GM18951 (cell line): ENCODE measurements around the gene TANC1.

ENCODE experiments used
- POLR2A ChIP-seq: IDR thresholded peaks from 4 replicates; pipeline ENCODE4 v1.6.1; 2011; ENCODE audit warnings: mild to moderate bottlenecking; ENCODE audit not compliant: insufficient read length, insufficient read depth; ENCODE audit errors: extremely low read depth
- in situ Hi-C: fragments of 300-500 bp; cut with MboI; formaldehyde crosslinking; loops from one replicate; pipeline ENCODE4 v1.12.0; 2022; ENCODE audit warnings: low sequenced_read_pairs, mixed read lengths, inconsistent platforms; ENCODE audit not compliant: unreplicated experiment

Gene TANC1

GRCh38 chr2:159051133-159051532, 82.7 kb downstream of the TANC1 start:
- no peak for TF ChIP-seq POLR2A
- in situ Hi-C loops: no loop called here

GRCh38 chr2:159051661-159052060, 83.2 kb downstream of the TANC1 start:
- in situ Hi-C loops: no loop called here
- no peak for TF ChIP-seq POLR2A

DNA sequence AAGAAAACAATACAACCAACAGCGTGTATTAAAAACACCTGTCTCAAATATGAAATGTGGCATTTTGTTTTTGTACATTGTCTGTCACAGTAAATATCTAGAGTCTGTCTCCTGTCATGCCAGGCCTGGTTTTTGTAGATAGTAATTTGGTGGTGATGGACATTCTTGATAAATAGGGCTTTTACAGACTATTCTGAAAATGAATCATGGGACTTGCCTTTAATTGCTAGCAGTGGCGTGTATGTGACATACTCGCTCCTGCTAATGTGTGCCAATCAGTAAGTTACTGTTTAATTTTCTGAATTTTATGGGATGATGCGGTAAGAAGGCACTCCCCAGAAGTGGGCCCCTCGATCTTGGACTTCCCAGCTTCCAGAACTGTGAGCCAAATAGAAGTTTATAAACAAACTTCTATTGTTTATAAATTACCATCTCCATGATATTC, 83.7 kb downstream of the TANC1 start:
- TF ChIP-seq POLR2A: no peak
- in situ Hi-C loops: no loop called here

GRCh38 chr2:159053161-159054031, 85.0 kb downstream of the TANC1 start:
- TF ChIP-seq POLR2A: no peak
- in situ Hi-C loops: no loop called here

DNA sequence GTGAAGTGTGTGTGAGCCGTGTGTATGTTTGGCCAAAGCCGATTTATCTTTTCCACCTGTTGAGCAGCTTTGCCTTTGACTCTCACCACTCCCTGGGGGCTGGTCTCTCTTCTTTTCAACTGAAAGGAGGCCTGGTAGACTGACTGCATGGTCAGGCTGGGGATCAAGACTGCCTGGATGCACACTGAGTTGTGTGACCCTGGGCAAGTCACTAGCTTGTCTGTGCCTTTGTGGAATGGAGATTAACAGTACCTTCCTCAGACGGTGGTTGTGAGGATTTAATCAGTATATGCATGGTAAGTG, 85.5 kb downstream of the TANC1 start:
- in situ Hi-C loops: no loop called here
- no peak for TF ChIP-seq POLR2A

DNA sequence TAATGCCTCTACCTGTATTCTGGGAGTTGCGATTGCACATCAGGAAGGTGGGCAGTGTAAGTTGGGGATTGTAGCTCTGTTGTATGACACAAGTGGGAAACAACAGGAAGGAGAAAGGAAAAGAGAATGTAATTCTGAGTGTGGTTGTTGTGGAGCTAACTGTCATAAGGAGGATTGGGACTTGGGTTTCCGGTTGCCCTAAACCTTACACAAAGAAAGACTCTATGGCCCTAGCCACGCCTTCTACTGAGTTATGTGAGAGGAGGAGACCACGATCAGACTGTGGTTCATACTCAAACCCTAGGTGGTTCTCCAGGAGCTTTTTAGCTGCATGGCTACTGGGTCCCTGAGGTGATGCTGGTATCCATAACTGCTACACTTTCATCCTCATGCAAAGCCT, 86.5 kb downstream of the TANC1 start:
- in situ Hi-C loops: no loop called here
- TF ChIP-seq POLR2A: no peak

DNA sequence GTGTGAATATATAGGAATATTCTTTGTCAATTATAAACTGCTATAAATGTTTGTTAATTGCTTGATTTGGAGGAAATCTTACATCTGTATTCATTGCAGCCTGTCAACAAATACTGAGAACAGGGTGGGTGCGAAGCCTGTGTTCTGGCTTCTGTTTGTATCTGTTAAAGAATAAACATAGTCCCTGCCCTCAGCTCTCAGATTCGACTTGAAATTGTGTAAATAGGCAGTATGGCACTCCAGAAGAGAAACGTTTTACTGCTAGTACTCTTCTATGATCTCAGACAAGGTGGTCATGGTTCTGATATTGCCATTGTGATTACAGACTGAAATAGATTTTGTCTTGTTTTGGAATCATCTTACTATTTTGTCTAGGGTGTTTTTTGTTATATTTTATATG, 92.1 kb downstream of the TANC1 start:
- in situ Hi-C loops: no loop called here
- TF ChIP-seq POLR2A: no peak

DNA sequence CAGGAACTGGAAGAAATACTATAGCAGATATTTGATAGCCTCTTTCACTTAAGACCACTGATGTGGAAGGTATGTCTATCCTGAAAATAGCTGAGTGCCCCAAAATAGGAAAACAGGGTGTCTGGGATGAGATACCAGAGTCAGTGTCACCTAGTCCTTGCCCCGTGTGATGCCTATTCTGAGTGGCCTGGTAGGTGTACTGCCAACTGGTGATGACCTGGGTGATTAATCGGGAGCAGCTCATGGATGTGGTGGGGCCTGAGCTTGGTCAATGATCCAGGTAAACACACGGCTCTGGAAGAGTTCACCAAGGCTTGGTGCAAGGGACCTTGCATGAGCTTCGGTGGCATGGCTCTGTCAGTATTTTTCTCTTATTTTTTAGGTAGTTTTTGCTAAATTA, 95.2 kb downstream of the TANC1 start:
- in situ Hi-C loops: no loop called here
- TF ChIP-seq POLR2A: no peak

DNA sequence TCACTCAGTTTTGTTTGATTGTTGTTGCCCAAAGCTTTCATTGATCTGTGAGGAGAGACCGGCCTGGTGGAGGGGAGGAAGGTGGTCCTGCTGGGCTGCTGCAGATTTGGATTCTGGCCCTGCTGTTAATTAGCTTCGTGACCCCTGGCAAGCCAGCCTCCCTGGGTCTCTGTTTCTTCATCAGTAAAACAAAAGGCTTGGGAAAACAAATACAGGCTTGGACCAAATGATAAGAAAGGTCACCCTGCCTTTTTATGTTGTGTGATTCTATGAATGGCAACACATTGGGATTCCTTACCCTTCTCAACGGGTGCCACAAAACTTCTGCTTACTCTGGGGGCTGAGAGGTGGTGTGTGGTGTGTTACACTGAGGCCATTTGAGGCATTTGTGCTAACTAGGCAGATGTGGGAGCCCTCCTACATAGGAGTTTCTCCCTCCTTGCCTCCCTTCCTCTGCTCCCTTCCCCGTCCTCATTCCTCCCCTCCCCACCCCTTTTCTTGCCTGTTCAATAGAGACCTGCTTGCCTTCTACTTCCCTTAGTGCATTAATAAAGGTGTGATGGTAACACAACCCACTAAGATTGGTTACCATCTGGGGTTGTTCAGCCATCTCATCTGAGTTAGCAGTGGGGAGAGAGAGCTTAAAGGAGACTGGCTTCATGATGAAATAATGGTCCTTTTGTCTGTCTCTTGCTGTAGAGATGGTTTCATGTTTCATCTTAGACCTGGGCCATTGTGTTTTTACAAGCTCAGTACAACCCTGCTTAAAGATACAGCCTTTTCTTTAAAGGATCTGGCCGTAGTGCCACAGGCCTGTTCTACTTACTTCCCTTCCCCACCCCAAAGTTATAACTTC, 96.2 kb downstream of the TANC1 start:
- no peak for TF ChIP-seq POLR2A
- in situ Hi-C loops: no loop called here

GRCh38 chr2:159065313-159065712, 96.9 kb downstream of the TANC1 start:
- in situ Hi-C loops: no loop called here
- TF ChIP-seq POLR2A: no peak

DNA sequence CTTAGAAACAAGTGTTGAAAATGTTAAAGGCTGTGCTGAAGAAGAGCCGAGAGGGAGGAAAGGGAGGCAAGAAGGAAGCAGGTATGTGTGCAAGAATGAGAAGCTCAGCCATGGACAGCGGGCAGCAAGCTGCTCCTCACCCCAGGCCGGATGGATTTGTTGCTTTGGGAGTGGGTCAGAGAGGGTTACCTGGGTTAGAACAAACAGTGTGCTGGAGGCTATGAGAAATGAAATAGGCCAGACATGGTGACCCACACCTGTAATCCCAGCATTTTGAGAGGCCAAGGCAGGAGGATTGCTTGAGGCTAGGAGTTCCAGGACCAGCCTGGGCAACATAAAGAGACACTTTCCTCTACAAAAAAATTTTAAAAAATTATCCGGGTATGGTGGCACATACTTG, 97.5 kb downstream of the TANC1 start:
- no peak for TF ChIP-seq POLR2A
- in situ Hi-C loops: no loop called here

- TF ChIP-seq POLR2A: no peak
- in situ Hi-C loops: no loop called here
These were observed 98.2 kb downstream of the TANC1 start for GRCh38 chr2:159066541-159067156.

DNA sequence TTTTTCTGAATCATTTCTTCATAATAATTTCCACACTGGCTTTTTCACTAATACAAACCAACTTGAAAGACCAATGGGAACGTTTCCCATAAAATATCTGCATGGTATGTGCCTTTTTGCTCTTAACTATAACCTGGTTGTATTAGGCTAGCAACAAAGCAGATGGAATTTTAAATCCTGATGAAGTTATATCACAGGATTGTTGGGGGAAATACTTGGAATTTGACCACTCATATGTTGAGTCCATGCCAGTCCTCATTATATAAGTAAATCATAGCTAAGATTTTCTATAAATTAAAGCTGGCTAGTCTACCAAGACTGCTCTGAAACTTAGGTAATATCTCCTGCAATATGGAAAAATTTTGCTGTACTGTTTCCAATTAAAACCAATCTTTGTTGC, 99.5 kb downstream of the TANC1 start:
- in situ Hi-C loops: no loop called here
- TF ChIP-seq POLR2A: no peak
